Measurements from ENCODE around the gene RPS6KB2.

GRCh38 chr11:67406420-67406968 is 21.8 kb upstream of the RPS6KB2 start:
- no peak for TF ChIP-seq CTCF (conservative IDR thresholded peaks at IDR 0.05 in 1 of 2, IDR thresholded peaks at IDR 0.05 in 1 of 2; ENCODE audit: low read depth in 1 of 2, low read length in 2 of 2)
- no peak for TF ChIP-seq EZH2 (IDR thresholded peaks at IDR 0.05; ENCODE audit: low read length, missing control alignments)

Measured in fibroblast of lung (primary cell).